Large intestine (tissue), 3 donors: ENCODE data around the gene RARB. TPM values are rescaled to one million over a fixed set of nuclear protein-coding genes. Genes with fewer than 3 reads are reported as not detected.

Experiments
- DNase-seq, 2 donors: peaks; one replicate each; pipeline versions ENCODE4 v3.0.0 to v3.0.0-alpha.2; 2013
- H3K27ac ChIP-seq: one replicate; pipeline ENCODE4 v1.5.1; 2013; ENCODE audit warnings: low read length
- H3K27me3 ChIP-seq: 2 replicates; pipeline ENCODE4 v1.6.1; 2013; ENCODE audit warnings: low read length; ENCODE audit not compliant: control insufficient read depth, insufficient read depth
- H3K36me3 ChIP-seq: 2 replicates; pipeline ENCODE4 v1.6.1; 2013; ENCODE audit warnings: low read length; ENCODE audit not compliant: control insufficient read depth, insufficient read depth
- H3K4me1 ChIP-seq: one replicate; pipeline ENCODE4 v1.6.1; 2013; ENCODE audit warnings: low read length; ENCODE audit not compliant: control insufficient read depth, insufficient read depth
- H3K4me3 ChIP-seq: one replicate; pipeline ENCODE4 v1.5.1; 2013; ENCODE audit warnings: low read length
- H3K9me3 ChIP-seq: one replicate; pipeline ENCODE4 v1.6.1; 2013; ENCODE audit warnings: mild to moderate bottlenecking, low read depth, low read length, moderate library complexity; ENCODE audit not compliant: control insufficient read depth
- whole genome bisulfite sequencing: methylation state at CpG from one replicate; pipeline ENCODE4 v1.1.5; 2013; ENCODE audit warnings: low lambda C conversion rate; ENCODE audit not compliant: insufficient coverage; 5-methylcytosine and 5-hydroxymethylcytosine counted together
- polyA plus RNA-seq: library from polyadenylated mRNA; unstranded; fragments of 120-200 nt; gene quantifications from one replicate; pipeline ENCODE4 v1.2.1, GENCODE V29; 2013

The RARB gene
- polyA plus RNA-seq, 1 donor: 9.1 TPM

GRCh38 chr3:25520926-25521559 is 93.0 kb downstream of the RARB start:
- Histone ChIP-seq H3K9me3 (no peaks in the 10 kb centered on the region), H3K36me3 (no peaks in the 10 kb centered on the region), H3K27ac (no peak overlapping the region), H3K4me1 (no peaks in the 10 kb centered on the region), H3K27me3 (no peaks in the 10 kb centered on the region), H3K4me3 (no peak overlapping the region)
- DNase-seq: no peak
- no CpG with 5 or more reads among the region's 8 CpGs for WGBS

DNA sequence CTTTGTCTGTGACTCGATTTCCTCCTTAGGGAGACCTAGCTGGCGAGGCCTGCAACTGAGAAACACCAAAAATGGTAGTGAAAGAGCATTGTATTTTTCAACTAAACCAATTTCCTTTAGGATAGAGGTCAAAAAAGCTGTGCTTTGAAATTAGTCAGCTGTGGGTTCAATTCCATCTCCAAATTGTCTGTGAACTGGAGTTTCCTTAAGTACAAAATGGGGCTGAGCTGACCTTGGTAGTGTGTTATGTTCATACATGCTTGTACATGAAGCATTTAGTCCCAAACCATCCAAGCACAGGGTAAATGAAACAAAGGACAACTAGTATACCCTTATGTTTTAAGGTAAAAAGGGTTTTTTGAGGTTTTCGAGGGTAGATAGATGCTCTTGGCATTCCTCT is 99.3 kb downstream of the RARB start:
- Histone ChIP-seq H3K36me3 (peaks cover 4% of the 10 kb centered on the region), H3K27me3 (no peaks in the 10 kb centered on the region), H3K27ac (no peak overlapping the region), H3K4me1 (no peaks in the 10 kb centered on the region), H3K4me3 (no peak overlapping the region), H3K9me3 (peaks cover 4% of the 10 kb centered on the region)
- no peak for DNase-seq
- WGBS: 83% methylated on average over 2 of the region's 3 CpGs

DNA sequence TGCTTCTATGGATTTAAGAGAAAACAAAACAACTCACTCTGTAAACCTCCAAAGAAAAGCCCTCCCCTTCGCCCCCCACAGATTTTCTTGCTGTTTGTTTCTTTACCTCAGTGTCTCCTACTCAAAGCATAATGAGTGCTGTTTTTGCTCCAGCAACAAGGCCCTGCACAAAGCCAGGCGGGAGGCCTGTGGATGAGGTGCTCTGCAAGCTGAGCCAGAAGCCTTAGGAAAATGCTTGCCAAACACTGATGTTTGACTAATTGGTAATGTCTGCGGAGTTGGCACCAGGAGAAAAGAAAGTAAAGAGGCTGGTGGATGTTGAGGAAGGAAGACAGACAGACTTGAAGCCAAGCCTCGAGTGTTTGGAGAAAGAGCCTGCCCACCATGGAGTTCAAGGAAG is 99.7 kb downstream of the RARB start:
- peaks cover 4% of the 10 kb centered on the region for H3K36me3 ChIP-seq

DNA sequence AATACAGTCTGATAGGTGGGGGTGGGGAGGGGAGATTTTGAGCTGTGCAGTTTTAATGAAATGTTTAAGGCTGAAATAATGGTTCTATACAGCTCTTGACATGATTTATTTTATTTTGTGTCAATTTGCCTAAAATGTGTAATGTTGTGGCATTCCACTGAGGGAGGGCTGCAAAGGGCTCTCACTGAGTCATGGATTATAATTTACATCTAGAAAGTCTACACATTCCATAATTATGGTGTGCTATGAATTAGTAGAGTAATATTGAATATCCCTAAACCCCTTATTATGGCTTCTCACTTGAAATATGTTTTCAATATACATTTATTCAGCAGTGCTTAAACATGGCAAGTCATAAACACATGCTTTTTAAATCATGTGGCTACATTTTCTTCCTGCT is 103.9 kb downstream of the RARB start:
- Histone ChIP-seq H3K36me3 (peaks cover 4% of the 10 kb centered on the region), H3K4me1 (no peaks in the 10 kb centered on the region), H3K4me3 (no peak overlapping the region), H3K27me3 (no peaks in the 10 kb centered on the region), H3K27ac (no peak overlapping the region), H3K9me3 (peaks cover 4% of the 10 kb centered on the region)
- DNase-seq: no peak

More for the DNA sequence above, 99.7 kb downstream of the RARB start:
- DNase-seq: no peak
- Histone ChIP-seq H3K27ac (no peak overlapping the region), H3K4me1 (no peaks in the 10 kb centered on the region), H3K9me3 (peaks cover 4% of the 10 kb centered on the region), H3K27me3 (no peaks in the 10 kb centered on the region), H3K4me3 (no peak overlapping the region)
- WGBS: 0% methylated on average over 1 of the region's 4 CpGs

DNA sequence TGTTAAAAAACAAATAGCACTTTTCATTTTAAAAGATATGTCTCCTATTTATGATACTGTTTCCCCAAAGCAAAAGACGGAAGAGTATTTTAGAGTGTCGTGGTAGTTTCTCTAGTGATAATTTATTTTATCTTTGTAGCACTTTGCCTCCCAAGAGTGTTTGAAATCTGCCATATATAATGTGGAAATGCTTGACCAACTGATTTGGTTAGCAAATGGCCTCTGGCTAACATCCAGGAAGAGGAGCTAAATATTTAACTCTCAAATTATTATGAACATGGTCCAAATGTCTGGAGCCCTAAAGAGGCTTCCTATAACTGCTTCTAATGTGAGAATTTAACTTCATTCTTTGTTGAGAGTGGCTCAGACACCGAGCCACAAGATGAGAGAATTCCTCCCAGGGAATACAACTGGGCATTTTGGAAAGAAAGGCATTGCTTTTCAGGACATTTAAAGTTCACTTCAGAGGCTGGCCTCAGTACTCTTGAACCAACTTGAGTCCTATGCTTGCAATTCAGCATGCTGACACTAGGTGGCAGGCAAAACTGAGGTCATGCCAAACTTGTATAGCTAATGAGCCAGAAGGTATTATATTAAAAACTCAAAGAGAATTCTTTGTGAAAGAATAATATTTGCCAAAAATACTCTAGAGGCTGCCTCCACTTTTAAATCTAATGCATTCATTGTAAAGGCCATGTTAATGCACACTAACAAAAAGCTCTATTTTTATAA is 104.5 kb downstream of the RARB start:
- Histone ChIP-seq H3K27me3 (no peaks in the 10 kb centered on the region), H3K4me1 (no peaks in the 10 kb centered on the region), H3K36me3 (peaks cover 4% of the 10 kb centered on the region), H3K4me3 (no peak overlapping the region), H3K9me3 (peaks cover 4% of the 10 kb centered on the region), H3K27ac (no peak overlapping the region)
- 90% methylated on average over 2 of the region's 3 CpGs for WGBS
- DNase-seq: no peak

DNA sequence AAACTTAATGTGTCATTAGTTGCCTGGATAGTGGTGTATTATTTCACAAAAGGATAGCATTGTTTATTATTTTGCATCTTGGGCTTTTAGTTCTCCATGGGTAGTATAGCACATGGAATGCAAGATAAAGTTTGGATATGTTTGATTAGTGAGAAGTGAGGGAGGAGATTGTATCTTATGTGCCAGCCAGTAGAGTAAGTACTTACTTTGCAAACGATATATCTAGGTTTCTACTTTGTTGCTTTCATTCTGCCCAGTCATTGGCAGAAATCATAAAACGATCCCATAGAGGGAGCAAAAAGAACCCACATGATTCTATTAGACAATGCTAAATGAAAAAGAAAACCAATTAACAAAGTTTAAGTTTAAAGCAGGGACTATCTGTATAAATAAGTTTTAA is 105.3 kb downstream of the RARB start:
- Histone ChIP-seq H3K27ac (no peak overlapping the region), H3K27me3 (no peaks in the 10 kb centered on the region), H3K4me1 (no peaks in the 10 kb centered on the region), H3K4me3 (no peak overlapping the region), H3K9me3 (peaks cover 4% of the 10 kb centered on the region), H3K36me3 (peaks cover under 1% of the 10 kb centered on the region)
- DNase-seq: no peak
- 70% methylated on average over 1 of the region's 2 CpGs for WGBS

- Histone ChIP-seq H3K4me3 (no peak overlapping the region), H3K27ac (no peak overlapping the region), H3K36me3 (no peaks in the 10 kb centered on the region), H3K4me1 (no peaks in the 10 kb centered on the region), H3K9me3 (peaks cover 4% of the 10 kb centered on the region), H3K27me3 (no peaks in the 10 kb centered on the region)
- WGBS: no CpG with 5 or more reads among the region's 1 CpG
- no peak for DNase-seq
These were observed 105.9 kb downstream of the RARB start for GRCh38 chr3:25534007-25534406.

GRCh38 chr3:25536521-25537391 is 108.7 kb downstream of the RARB start:
- Histone ChIP-seq H3K4me3 (no peak overlapping the region), H3K4me1 (no peaks in the 10 kb centered on the region), H3K27ac (no peak overlapping the region), H3K9me3 (no peaks in the 10 kb centered on the region), H3K27me3 (no peaks in the 10 kb centered on the region), H3K36me3 (no peaks in the 10 kb centered on the region)
- 88% methylated on average over 1 of the region's 7 CpGs for WGBS
- DNase-seq: no peak

DNA sequence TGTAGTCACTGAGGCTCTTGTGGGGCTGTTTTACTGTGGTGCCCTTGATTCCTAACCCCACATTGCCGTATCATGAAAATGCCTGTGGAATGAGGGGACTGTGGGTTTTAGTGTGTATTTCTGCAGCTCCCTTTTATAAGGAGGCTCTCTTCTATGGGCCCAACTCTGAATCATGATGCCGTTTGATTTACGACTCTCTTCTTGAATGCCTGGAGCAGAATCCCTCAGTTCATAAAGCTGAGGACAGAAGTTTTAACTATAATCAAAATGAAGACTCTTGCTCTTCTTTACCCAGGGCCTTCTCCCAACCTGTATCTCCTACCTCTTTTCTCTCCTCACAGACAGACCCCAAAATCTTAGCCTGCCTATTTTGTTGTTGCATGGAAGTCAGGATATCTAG is 109.5 kb downstream of the RARB start:
- Histone ChIP-seq H3K27me3 (no peaks in the 10 kb centered on the region), H3K9me3 (no peaks in the 10 kb centered on the region), H3K4me1 (no peaks in the 10 kb centered on the region), H3K27ac (no peak overlapping the region), H3K36me3 (no peaks in the 10 kb centered on the region), H3K4me3 (no peak overlapping the region)
- DNase-seq: no peak
- 100% methylated on average over 1 of the region's 3 CpGs for WGBS

DNA sequence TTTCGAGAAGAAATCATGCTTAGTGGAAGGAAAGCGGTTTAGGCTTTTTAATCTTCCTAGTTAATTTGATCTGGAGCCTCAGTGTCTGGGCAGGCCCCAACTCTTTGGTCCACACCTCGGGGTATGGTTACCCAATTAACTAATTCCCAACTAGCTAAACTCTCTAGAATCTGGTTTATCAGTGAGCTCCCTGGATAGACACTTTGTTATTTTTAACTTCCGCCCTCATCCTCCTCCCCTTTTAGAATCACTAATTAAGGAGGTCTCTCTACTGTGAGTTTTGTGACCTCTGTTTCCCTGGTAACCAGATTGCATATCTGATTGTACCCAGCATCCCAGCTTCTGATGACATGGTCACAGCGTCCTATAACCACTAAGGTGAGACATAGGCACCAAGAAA is 112.2 kb downstream of the RARB start:
- H3K27me3 ChIP-seq: no peaks in the 10 kb centered on the region
- DNase-seq: no peak
- H3K4me3 ChIP-seq: no peak overlapping the region
- no peak overlapping the region for H3K27ac ChIP-seq
- H3K4me1 ChIP-seq: no peaks in the 10 kb centered on the region
- H3K9me3 ChIP-seq: no peaks in the 10 kb centered on the region
- H3K36me3 ChIP-seq: no peaks in the 10 kb centered on the region
- WGBS: no CpG with 5 or more reads among the region's 5 CpGs
